A549 (cell line): ENCODE results near the gene PROB1. TPM values are rescaled to one million over a fixed set of nuclear protein-coding genes. Genes with fewer than 3 reads are reported as not detected.
"Not testable (repeated sequence)": the region's sequence is repeated elsewhere in the genome, so short reads cannot be mapped to it uniquely, and the experiment has no call there.

Experiments used
- ATAC-seq, 2 experiments: fragments of 200-7000 bp in 1 of 2; fragments of >200 bp in 1 of 2; cut with Nextera tagmentation in 1 of 2; cut with Tn5 transposase in 1 of 2; 3 replicates each; pipeline versions ENCODE4 v1.8.0 to v1.9.1; 2018 to 2020; ENCODE audit warnings: mild to moderate bottlenecking in 1 of 2, moderate library complexity in 1 of 2
- CTCF ChIA-PET: fragments of 300-600 bp; sonication (Branson Sonifier 250); formaldehyde crosslinking; extraction: SDS; loops from one replicate; lab custom pipeline; 2021; ENCODE audit warnings: antibody characterized with exemption, inconsistent platforms; lab: Yijun Ruan, JAX
- POLR2A ChIA-PET: fragments of 350-600 bp; formaldehyde crosslinking; extraction: SDS; loops from one replicate; lab custom pipeline; 2021; ENCODE audit warnings: antibody characterized with exemption, inconsistent platforms; lab: Yijun Ruan, JAX
- DNase-seq, 2 experiments: peaks; one replicate each; pipeline versions ENCODE4 v3.0.0 to v3.0.0-alpha.2; 2011 to 2016; ENCODE audit warnings: low read depth in 1 of 2, low spot score in 1 of 2
- FAIRE-seq: peaks from 2 replicates; lab custom pipeline; 2011; peaks lifted over from hg19 to GRCh38; lab: Jason Lieb, UNC
- H3K27ac ChIP-seq, 2 experiments: fragments of >200 bp; sonication (Bioruptor Twin); formaldehyde crosslinking; 3 replicates each; pipeline ENCODE4 v1.5.1; 2016 to 2017
- H3K4me1 ChIP-seq: fragments of >200 bp; sonication (Bioruptor Twin); formaldehyde crosslinking; 3 replicates; pipeline ENCODE4 v1.6.1; 2016
- H3K4me2 ChIP-seq: fragments of >200 bp; sonication (Bioruptor Twin); formaldehyde crosslinking; 3 replicates; pipeline ENCODE4 v1.6.1; 2016
- H3K4me3 ChIP-seq: fragments of >200 bp; sonication (Bioruptor Twin); formaldehyde crosslinking; 3 replicates; pipeline ENCODE4 v1.5.1; 2016
- H3K9me3 ChIP-seq: fragments of >200 bp; sonication (Bioruptor Twin); formaldehyde crosslinking; 3 replicates; pipeline ENCODE4 v1.6.1; 2016
- ATOH8 ChIP-seq: fragments of 250-450 bp; sonication (Bioruptor Pico); IDR thresholded peaks from 2 replicates; pipeline ENCODE4 v1.5.0; 2020; ENCODE audit warnings: low read depth, mild to moderate bottlenecking, moderate library complexity
- BCL3 ChIP-seq: fragments of >200 bp; sonication (Bioruptor Twin); formaldehyde crosslinking; IDR thresholded peaks from 3 replicates; pipeline ENCODE4 v1.6.1; 2016
- CBX2 ChIP-seq: fragments of 200-600 bp; sonication (generic); IDR thresholded peaks from 2 replicates; pipeline ENCODE4 v1.6.1; 2016; ENCODE audit warnings: low read depth, mild to moderate bottlenecking, borderline replicate concordance
- CBX8 ChIP-seq: fragments of 200-600 bp; sonication (generic); IDR thresholded peaks from 2 replicates; pipeline ENCODE4 v1.6.1; 2016
- CEBPB ChIP-seq, 2 experiments: fragments of >200 bp in 1 of 2; sonication (Bioruptor Twin) in 1 of 2; formaldehyde crosslinking in 1 of 2; IDR thresholded peaks; 2 replicates each; pipeline ENCODE4 v1.6.1; 2012 to 2016
- EHF ChIP-seq: fragments of 250-450 bp; sonication (Bioruptor Pico); IDR thresholded peaks from 2 replicates; pipeline ENCODE4 v1.5.0; 2020; ENCODE audit warnings: mild to moderate bottlenecking
- EP300 ChIP-seq, 2 experiments: fragments of >200 bp; sonication (Bioruptor Twin); formaldehyde crosslinking; IDR thresholded peaks; 2 replicates in 1 of 2; 3 replicates in 1 of 2; pipeline ENCODE4 v1.6.1; 2016 to 2017
- FOSB ChIP-seq: fragments of 250-450 bp; sonication (Bioruptor Pico); IDR thresholded peaks from 2 replicates; pipeline ENCODE4 v1.5.0; 2020; ENCODE audit warnings: mild to moderate bottlenecking, moderate library complexity
- HOXB5 ChIP-seq: fragments of 250-450 bp; sonication (Bioruptor Pico); IDR thresholded peaks from 2 replicates; pipeline ENCODE4 v1.5.0; 2020; ENCODE audit warnings: mild to moderate bottlenecking, moderate library complexity
- KDM5A ChIP-seq: fragments of 200-600 bp; sonication (generic); IDR thresholded peaks from 2 replicates; pipeline ENCODE4 v1.6.1; 2016; ENCODE audit warnings: antibody characterized with exemption, mild to moderate bottlenecking
- MYC ChIP-seq: IDR thresholded peaks from 2 replicates; pipeline ENCODE4 v1.6.1; 2012; ENCODE audit warnings: mild to moderate bottlenecking, inconsistent platforms, low read length, improper control_type of control experiment, borderline replicate concordance
- RAD21 ChIP-seq, 2 experiments: fragments of >200 bp in 1 of 2; sonication (Bioruptor Twin) in 1 of 2; formaldehyde crosslinking in 1 of 2; IDR thresholded peaks in 1 of 2; conservative IDR thresholded peaks in 1 of 2; 2 replicates in 1 of 2; 3 replicates in 1 of 2; pipeline ENCODE4 v1.6.1; 2012 to 2018; ENCODE audit warnings: inconsistent platforms in 1 of 2
- RCOR1 ChIP-seq: fragments of 150-350 bp; IDR thresholded peaks from 2 replicates; pipeline ENCODE4 v1.6.1; 2014; ENCODE audit warnings: antibody characterized with exemption, low read length, low read depth
- WGBS: methylation state at CpG from one replicate; pipeline ENCODE4 v1.1.6; 2017; ENCODE audit errors: missing lambda C conversion rate; 5-methylcytosine and 5-hydroxymethylcytosine counted together
- polyA plus RNA-seq, 4 experiments: library from polyadenylated mRNA; depleted of rRNA in 3 of 4; stranded (reverse); fragments of >200 nt; fragmentation: RNase III in 1 of 4; extraction: RNeasy Plus Mini Kit Qiagen cat#74134 plus additional on column Dnase treatment in 1 of 4; gene quantifications; 2 replicates in 3 of 4; 3 replicates in 1 of 4; pipeline ENCODE4 v1.2.3, GENCODE V29; 2011 to 2017

The PROB1 gene
- polyA plus RNA-seq, 2 of the 4 experiments (the other 2 are of a cell fraction) = 0.23 to 0.48 TPM

GRCh38 chr5:139387611-139388197 lies 7.2 kb downstream of the PROB1 start:
- TF ChIP-seq RCOR1 (no peak), CBX2 (no peak), HOXB5 (CRISPR knock-in tag) (no peak), FOSB (no peak), CBX8 (no peak), BCL3 (no peak), KDM5A (no peak), ATOH8 (CRISPR knock-in tag) (no peak)
- ATAC-seq = no peak
- CTCF ChIA-PET = interaction anchor here (1.1 to 2.9 kb wide), 5 partner anchors 8 to 126 kb away, joined by 3 to 9 read pairs (median 3); partner anchors contain the start of gene PAIP2
- POLR2A ChIA-PET = interaction anchor here (1.0 kb wide), 1 partner anchor 14 kb away, joined by 3 read pairs; no protein-coding TSS in a partner anchor
- Histone ChIP-seq H3K27ac (peak overlapping the region; percentile 70 to 87), H3K4me2 (peak overlapping the region; percentile 80), H3K4me1 (peaks cover 67% of the 10 kb centered on the region), H3K4me3 (peak overlapping the region; percentile 28; the same call in 1 of the 3 replicates), H3K9me3 (no peaks in the 10 kb centered on the region)
- no peak for DNase-seq
- FAIRE-seq = no peak
- WGBS = 80% methylated on average over 10 of the region's 10 CpGs

- 90% methylated on average over 10 of the region's 10 CpGs for WGBS
- DNase-seq, FAIRE-seq, H3K9me3 ChIP-seq, H3K27ac ChIP-seq, ATAC-seq, H3K4me3 ChIP-seq, POLR2A ChIA-PET, H3K4me2 ChIP-seq: not testable (repeated sequence)
- peaks cover 74% of the 10 kb centered on the region for H3K4me1 ChIP-seq
- CTCF ChIA-PET = interaction anchor here (1.3 to 2.9 kb wide), 4 partner anchors 7 to 98 kb away, joined by 3 to 9 read pairs (median 3); partner anchors contain the start of gene PAIP2
Observed at GRCh38 chr5:139386956-139387355, 7.9 kb downstream of the PROB1 start.

- ChIA-PET CTCF (interaction anchor here (1.3 to 2.9 kb wide), 3 partner anchors 12 to 98 kb away, joined by 3 to 9 read pairs (median 3); partner anchors contain the start of gene PAIP2), POLR2A (interaction anchor here (1.0 kb wide), 1 partner anchor 19 kb away, joined by 3 read pairs; no protein-coding TSS in a partner anchor)
- DNase-seq (no peak), FAIRE-seq (no peak), ATAC-seq (no peak)
- WGBS = 84% methylated on average over 5 of the region's 5 CpGs
- TF ChIP-seq CEBPB (IDR thresholded peaks at IDR 0.05) = peak in 1 of 2 experiments; percentile 33; a peak in 1 of 4 replicates
- TF ChIP-seq EHF (CRISPR knock-in tag) = no peak
- Histone ChIP-seq H3K4me3 (no peak overlapping the region), H3K4me1 (peaks cover 70% of the 10 kb centered on the region), H3K9me3 (no peaks in the 10 kb centered on the region), H3K4me2 (no peak overlapping the region), H3K27ac (peak overlapping the region in 1 of 2 experiments; percentile 52; a peak in 3 of 6 replicates)
Observed at GRCh38 chr5:139386050-139386438, 8.9 kb downstream of the PROB1 start.

- peaks cover 63% of the 10 kb centered on the region for H3K4me1 ChIP-seq
- no peaks in the 10 kb centered on the region for H3K9me3 ChIP-seq
- TF ChIP-seq RAD21 (conservative IDR thresholded peaks at IDR 0.05 in 1 of 2, IDR thresholded peaks at IDR 0.05 in 1 of 2) = peak in 1 of 2 experiments; percentile 19; a peak in 1 of 5 replicates
- no peak for TF ChIP-seq MYC
- no peak for TF ChIP-seq EP300 (IDR thresholded peaks at IDR 0.05)
- H3K4me2 ChIP-seq = 0 out of 3 replicates have a peak overlapping the region, but pooled peaks have one; percentile 14
- FAIRE-seq (no peak), DNase-seq (no peak), ATAC-seq (no peak)
- CTCF ChIA-PET = interaction anchor here (1.6 kb wide), 1 partner anchor 11 kb away, joined by 3 read pairs; no protein-coding TSS in a partner anchor
- no peak overlapping the region for H3K4me3 ChIP-seq
- WGBS = 78% methylated on average over 8 of the region's 8 CpGs
- H3K27ac ChIP-seq = peak overlapping the region; percentile 87 to 91; a peak in 3 of 6 replicates
- POLR2A ChIA-PET = interaction anchor here (1.0 kb wide), 1 partner anchor 18 kb away, joined by 3 read pairs; no protein-coding TSS in a partner anchor
Observed at GRCh38 chr5:139385061-139386049, 9.5 kb downstream of the PROB1 start.
